CD4-positive, alpha-beta memory T cell (primary cell): ENCODE results near the gene FAF1. TPM values are rescaled to one million over a fixed set of nuclear protein-coding genes. Genes with fewer than 3 reads are reported as not detected.

Experiments
- CTCF ChIA-PET: fragments of 350-600 bp; sonication (Branson Sonifier 250); formaldehyde crosslinking; loops from one replicate; lab custom pipeline; 2021; ENCODE audit warnings: inconsistent platforms; ENCODE audit not compliant: partially characterized antibody; lab: Charles Lee
- POLR2A ChIA-PET: fragments of 350-600 bp; sonication (Branson Sonifier 250); formaldehyde crosslinking; loops from one replicate; lab custom pipeline; 2021; ENCODE audit not compliant: partially characterized antibody; lab: Charles Lee
- DNase-seq, 5 donors: peaks; one replicate each; pipeline versions ENCODE4 v3.0.0 to v3.0.0-alpha.2; 2020 to 2022; ENCODE audit warnings: mixed read lengths in 1 of 5
- H3K27ac ChIP-seq: one replicate; pipeline ENCODE4 v1.7.0; 2013; ENCODE audit warnings: low read depth, low read length
- H3K27me3 ChIP-seq: 2 replicates; pipeline ENCODE4 v1.7.0; 2013; ENCODE audit warnings: mild to moderate bottlenecking, low read length, moderate library complexity; ENCODE audit not compliant: insufficient read depth
- H3K36me3 ChIP-seq: 2 replicates; pipeline ENCODE4 v1.7.0; 2013; ENCODE audit warnings: mild to moderate bottlenecking, low read length, moderate library complexity; ENCODE audit not compliant: insufficient read depth
- H3K4me1 ChIP-seq: 2 replicates; pipeline ENCODE4 v1.7.0; 2013; ENCODE audit warnings: mild to moderate bottlenecking, low read length, moderate library complexity; ENCODE audit not compliant: insufficient read depth
- H3K4me3 ChIP-seq, 2 donors: one replicate each; pipeline ENCODE4 v1.7.0; 2013; ENCODE audit warnings: low read length in 2 of 2, mild to moderate bottlenecking in 1 of 2
- H3K9me3 ChIP-seq, 2 donors: one replicate each; pipeline ENCODE4 v1.7.0; 2013; ENCODE audit warnings: low read length in 2 of 2, control low read depth in 1 of 2; ENCODE audit not compliant: control insufficient read depth in 1 of 2
- H3K27ac Mint-ChIP-seq, 7 donors: one replicate each; pipeline ENCODE4 v1.8.0; 2020 to 2021; ENCODE audit warnings: mixed read lengths in 7 of 7, mild to moderate bottlenecking in 6 of 7, inconsistent platforms in 3 of 7, moderate library complexity in 3 of 7
- H3K27me3 Mint-ChIP-seq, 2 donors: one replicate each; pipeline ENCODE4 v1.8.0; 2020 to 2021; ENCODE audit warnings: mixed read lengths in 2 of 2
- H3K36me3 Mint-ChIP-seq, 2 donors: one replicate each; pipeline ENCODE4 v1.8.0; 2020 to 2021; ENCODE audit warnings: mixed read lengths in 2 of 2, inconsistent platforms in 1 of 2, mild to moderate bottlenecking in 1 of 2
- H3K4me1 Mint-ChIP-seq, 4 donors: one replicate each; pipeline ENCODE4 v1.8.0; 2020 to 2021; ENCODE audit warnings: mixed read lengths in 4 of 4, mild to moderate bottlenecking in 1 of 4
- H3K4me3 Mint-ChIP-seq, 8 donors: one replicate each; pipeline ENCODE4 v1.8.0; 2020 to 2021; ENCODE audit warnings: mixed read lengths in 8 of 8, mild to moderate bottlenecking in 7 of 8, moderate library complexity in 6 of 8, inconsistent platforms in 3 of 8
- H3K9me3 Mint-ChIP-seq, 8 donors: one replicate each; pipeline ENCODE4 v1.8.0; 2020 to 2021; ENCODE audit warnings: mixed read lengths in 8 of 8, mild to moderate bottlenecking in 5 of 8, inconsistent platforms in 3 of 8, moderate library complexity in 1 of 8
- intact Hi-C: fragments of 100-400 bp; cut with micrococcal nuclease; formaldehyde crosslinking; loops from one replicate; pipeline ENCODE4 v1.15.1; 2023
- polyA plus RNA-seq, 2 donors: library from polyadenylated mRNA; unstranded; fragments of 300-500 nt; fragmentation: Illumina TruSeq; gene quantifications; one replicate each; pipeline ENCODE4 v1.2.3, GENCODE V29; 2021
- total RNA-seq, 2 experiments: library from RNA; stranded (reverse); gene quantifications; one replicate each; pipeline ENCODE4 v1.2.3, GENCODE V29; 2021

Gene FAF1
- total and polyA plus RNA-seq, 4 experiments from 2014 or later: 36.0 to 60.2 (median 53.9) TPM

- Mint-ChIP-seq H3K36me3 (peaks cover 18 to 37% of the 10 kb centered on the region in 2 donors), H3K27ac (no peak overlapping the region)
- POLR2A ChIA-PET: no interaction called here
Measured at GRCh38 chr1:50851034-50851433, 109.0 kb downstream of the FAF1 start.

GRCh38 chr1:50847303-50847702, 112.8 kb downstream of the FAF1 start:
- Histone ChIP-seq H3K27me3 (no peaks in the 10 kb centered on the region), H3K9me3 (no peaks in the 10 kb centered on the region), H3K4me3 (no peak overlapping the region), H3K27ac (no peak overlapping the region), H3K4me1 (no peaks in the 10 kb centered on the region), H3K36me3 (no peaks in the 10 kb centered on the region)
- DNase-seq: no peak
- Mint-ChIP-seq H3K27ac (no peak overlapping the region), H3K4me3 (no peak overlapping the region), H3K9me3 (peaks cover 0 to 9% (median 2%) of the 10 kb centered on the region in 8 donors), H3K27me3 (no peaks in the 10 kb centered on the region), H3K36me3 (peaks cover 16 to 43% of the 10 kb centered on the region in 2 donors), H3K4me1 (peaks cover 9 to 30% (median 16%) of the 10 kb centered on the region in 4 donors)
- CTCF ChIA-PET: no interaction called here
- POLR2A ChIA-PET: no interaction called here
- intact Hi-C loops: no loop called here

More at GRCh38 chr1:50851034-50851433, 109.0 kb downstream of the FAF1 start:
- Histone ChIP-seq H3K4me3 (no peak overlapping the region), H3K27me3 (no peaks in the 10 kb centered on the region), H3K27ac (no peak overlapping the region), H3K4me1 (no peaks in the 10 kb centered on the region), H3K9me3 (no peaks in the 10 kb centered on the region), H3K36me3 (no peaks in the 10 kb centered on the region)
- CTCF ChIA-PET: interaction anchor here (3.1 kb wide), 1 partner anchor 22 kb away, joined by 14 read pairs; no protein-coding TSS in a partner anchor
- H3K4me1 Mint-ChIP-seq: peaks cover 17 to 30% (median 24%) of the 10 kb centered on the region in 4 donors
- DNase-seq: no peak
- intact Hi-C loops: no loop called here
- no peaks in the 10 kb centered on the region for H3K27me3 Mint-ChIP-seq
- H3K9me3 Mint-ChIP-seq: peaks cover 0 to 9% (median 2%) of the 10 kb centered on the region in 8 donors
- H3K4me3 Mint-ChIP-seq: no peak overlapping the region

- peaks cover 8 to 26% (median 16%) of the 10 kb centered on the region in 4 donors for H3K4me1 Mint-ChIP-seq
- no peak overlapping the region for H3K27ac Mint-ChIP-seq
- Histone ChIP-seq H3K27me3 (no peaks in the 10 kb centered on the region), H3K27ac (no peak overlapping the region), H3K4me3 (no peak overlapping the region), H3K36me3 (no peaks in the 10 kb centered on the region), H3K4me1 (no peaks in the 10 kb centered on the region), H3K9me3 (no peaks in the 10 kb centered on the region)
- ChIA-PET POLR2A (no interaction called here), CTCF (no interaction called here)
- H3K4me3 Mint-ChIP-seq: no peak overlapping the region
- H3K36me3 Mint-ChIP-seq: peaks cover 14 to 37% of the 10 kb centered on the region in 2 donors
- H3K27me3 Mint-ChIP-seq: no peaks in the 10 kb centered on the region
- DNase-seq: no peak
- intact Hi-C loops: no loop called here
- peaks cover 0 to 9% (median 2%) of the 10 kb centered on the region in 8 donors for H3K9me3 Mint-ChIP-seq
Measured at GRCh38 chr1:50846224-50846839, 113.7 kb downstream of the FAF1 start.

- intact Hi-C loops: no loop called here
- ChIA-PET CTCF (no interaction called here), POLR2A (no interaction called here)
- Mint-ChIP-seq H3K4me1 (peaks cover 5 to 20% (median 10%) of the 10 kb centered on the region in 4 donors), H3K9me3 (peaks cover 0 to 2% (median 0%) of the 10 kb centered on the region in 8 donors), H3K27ac (no peak overlapping the region), H3K27me3 (no peaks in the 10 kb centered on the region), H3K36me3 (peaks cover 2 to 20% of the 10 kb centered on the region in 2 donors), H3K4me3 (no peak overlapping the region)
- no peak for DNase-seq
- Histone ChIP-seq H3K4me3 (no peak overlapping the region), H3K36me3 (no peaks in the 10 kb centered on the region), H3K9me3 (no peaks in the 10 kb centered on the region), H3K4me1 (no peaks in the 10 kb centered on the region), H3K27ac (no peak overlapping the region), H3K27me3 (no peaks in the 10 kb centered on the region)
Measured at GRCh38 chr1:50841791-50842387, 118.2 kb downstream of the FAF1 start.

- H3K4me3 ChIP-seq: no peak overlapping the region
Measured at GRCh38 chr1:50836117-50836516, 124.0 kb downstream of the FAF1 start.

GRCh38 chr1:50833216-50833615, 126.9 kb downstream of the FAF1 start:
- ChIA-PET CTCF (interaction anchor here (1.2 kb wide), 1 partner anchor 357 kb away, joined by 5 read pairs; no protein-coding TSS in a partner anchor), POLR2A (no interaction called here)
- H3K9me3 Mint-ChIP-seq: peaks cover 0 to 6% (median 1%) of the 10 kb centered on the region in 8 donors
- Histone ChIP-seq H3K4me3 (no peak overlapping the region), H3K4me1 (no peaks in the 10 kb centered on the region), H3K27ac (no peak overlapping the region), H3K36me3 (no peaks in the 10 kb centered on the region), H3K27me3 (no peaks in the 10 kb centered on the region), H3K9me3 (no peaks in the 10 kb centered on the region)
- no peak overlapping the region for H3K4me3 Mint-ChIP-seq
- H3K4me1 Mint-ChIP-seq: peaks cover 12 to 16% (median 14%) of the 10 kb centered on the region in 4 donors
- no peaks in the 10 kb centered on the region for H3K27me3 Mint-ChIP-seq
- intact Hi-C loops: no loop called here
- no peak for DNase-seq
- H3K36me3 Mint-ChIP-seq: peaks cover 9 to 40% of the 10 kb centered on the region in 2 donors
- H3K27ac Mint-ChIP-seq: no peak overlapping the region

More at GRCh38 chr1:50836117-50836516, 124.0 kb downstream of the FAF1 start:
- H3K36me3 Mint-ChIP-seq: peaks cover 7 to 31% of the 10 kb centered on the region in 2 donors
- ChIA-PET CTCF (no interaction called here), POLR2A (no interaction called here)
- no peak overlapping the region for H3K4me3 Mint-ChIP-seq
- intact Hi-C loops: no loop called here
- no peaks in the 10 kb centered on the region for H3K36me3 ChIP-seq
- H3K27me3 ChIP-seq: no peaks in the 10 kb centered on the region
- no peak for DNase-seq
- no peaks in the 10 kb centered on the region for H3K4me1 ChIP-seq
- H3K9me3 Mint-ChIP-seq: peaks cover 0 to 5% (median 0%) of the 10 kb centered on the region in 8 donors
- H3K27ac ChIP-seq: no peak overlapping the region
- no peaks in the 10 kb centered on the region for H3K27me3 Mint-ChIP-seq
- no peak overlapping the region for H3K27ac Mint-ChIP-seq
- no peaks in the 10 kb centered on the region for H3K9me3 ChIP-seq
- H3K4me1 Mint-ChIP-seq: peaks cover 8 to 15% (median 13%) of the 10 kb centered on the region in 4 donors

GRCh38 chr1:50832167-50832566, 127.9 kb downstream of the FAF1 start:
- Histone ChIP-seq H3K4me1 (no peaks in the 10 kb centered on the region), H3K4me3 (no peak overlapping the region), H3K36me3 (no peaks in the 10 kb centered on the region), H3K27ac (no peak overlapping the region), H3K27me3 (no peaks in the 10 kb centered on the region), H3K9me3 (no peaks in the 10 kb centered on the region)
- CTCF ChIA-PET: interaction anchor here (1.2 kb wide), 1 partner anchor 358 kb away, joined by 5 read pairs; no protein-coding TSS in a partner anchor
- intact Hi-C loops: no loop called here
- no peak for DNase-seq
- POLR2A ChIA-PET: no interaction called here
- H3K9me3 Mint-ChIP-seq: peaks cover 0 to 8% (median 1%) of the 10 kb centered on the region in 8 donors
- peaks cover 9 to 38% of the 10 kb centered on the region in 2 donors for H3K36me3 Mint-ChIP-seq
- no peak overlapping the region for H3K4me3 Mint-ChIP-seq
- H3K4me1 Mint-ChIP-seq: peaks cover 12 to 16% (median 14%) of the 10 kb centered on the region in 4 donors
- no peak overlapping the region for H3K27ac Mint-ChIP-seq
- no peaks in the 10 kb centered on the region for H3K27me3 Mint-ChIP-seq
